ENCODE measurements around the gene HDAC2.

HDAC2 gene

GRCh38 chr6:114000069-114000468 is 29.1 kb upstream of the HDAC2 start:
- Histone ChIP-seq H3K4me2 (no peak overlapping the region), H2AFZ (ENCODE audit: low read depth) (no peak overlapping the region), H3K27ac (no peak overlapping the region), H3K79me2 (ENCODE audit: insufficient read depth, low read depth) (no peaks in the 10 kb centered on the region), H3K4me3 (IDR thresholded peaks at IDR 0.05; ENCODE audit: insufficient read depth, low read depth, low read length) (no peak overlapping the region), H3K27me3 (ENCODE audit: insufficient read depth, low read depth) (no peaks in the 10 kb centered on the region), H3K36me3 (ENCODE audit: insufficient read depth) (no peaks in the 10 kb centered on the region), H4K20me1 (ENCODE audit: insufficient read depth) (no peaks in the 10 kb centered on the region), H3K9ac (no peak overlapping the region), H3K4me1 (ENCODE audit: low read depth, poor library complexity, severe bottlenecking) (peaks cover 13% of the 10 kb centered on the region)
- TF ChIP-seq, protein P1, sequence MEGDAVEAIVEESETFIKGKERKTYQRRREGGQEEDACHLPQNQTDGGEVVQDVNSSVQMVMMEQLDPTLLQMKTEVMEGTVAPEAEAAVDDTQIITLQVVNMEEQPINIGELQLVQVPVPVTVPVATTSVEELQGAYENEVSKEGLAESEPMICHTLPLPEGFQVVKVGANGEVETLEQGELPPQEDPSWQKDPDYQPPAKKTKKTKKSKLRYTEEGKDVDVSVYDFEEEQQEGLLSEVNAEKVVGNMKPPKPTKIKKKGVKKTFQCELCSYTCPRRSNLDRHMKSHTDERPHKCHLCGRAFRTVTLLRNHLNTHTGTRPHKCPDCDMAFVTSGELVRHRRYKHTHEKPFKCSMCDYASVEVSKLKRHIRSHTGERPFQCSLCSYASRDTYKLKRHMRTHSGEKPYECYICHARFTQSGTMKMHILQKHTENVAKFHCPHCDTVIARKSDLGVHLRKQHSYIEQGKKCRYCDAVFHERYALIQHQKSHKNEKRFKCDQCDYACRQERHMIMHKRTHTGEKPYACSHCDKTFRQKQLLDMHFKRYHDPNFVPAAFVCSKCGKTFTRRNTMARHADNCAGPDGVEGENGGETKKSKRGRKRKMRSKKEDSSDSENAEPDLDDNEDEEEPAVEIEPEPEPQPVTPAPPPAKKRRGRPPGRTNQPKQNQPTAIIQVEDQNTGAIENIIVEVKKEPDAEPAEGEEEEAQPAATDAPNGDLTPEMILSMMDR (conservative IDR thresholded peaks at IDR 0.05; ENCODE audit: low read depth, low read length): no peak

- H3K4me1 ChIP-seq (ENCODE audit: low read depth, poor library complexity, severe bottlenecking): peaks cover 15% of the 10 kb centered on the region
- H3K4me2 ChIP-seq: no peak overlapping the region
- TF ChIP-seq, protein P1 (conservative IDR thresholded peaks at IDR 0.05; ENCODE audit: low read depth, low read length): no peak
- H3K9ac ChIP-seq: no peak overlapping the region
- no peaks in the 10 kb centered on the region for H3K36me3 ChIP-seq (ENCODE audit: insufficient read depth)
- no peaks in the 10 kb centered on the region for H3K27me3 ChIP-seq (ENCODE audit: insufficient read depth, low read depth)
- no peak overlapping the region for H2AFZ ChIP-seq (ENCODE audit: low read depth)
- H4K20me1 ChIP-seq (ENCODE audit: insufficient read depth): no peaks in the 10 kb centered on the region
- H3K4me3 ChIP-seq (IDR thresholded peaks at IDR 0.05; ENCODE audit: insufficient read depth, low read depth, low read length): no peak overlapping the region
- no peak overlapping the region for H3K27ac ChIP-seq
- H3K79me2 ChIP-seq (ENCODE audit: insufficient read depth, low read depth): no peaks in the 10 kb centered on the region
Observed at GRCh38 chr6:113999284-113999683, 28.3 kb upstream of the HDAC2 start.

GRCh38 chr6:113998811-113999210 is 27.9 kb upstream of the HDAC2 start:
- no peaks in the 10 kb centered on the region for H3K27me3 ChIP-seq (ENCODE audit: insufficient read depth, low read depth)
- no peaks in the 10 kb centered on the region for H3K36me3 ChIP-seq (ENCODE audit: insufficient read depth)
- peaks cover 15% of the 10 kb centered on the region for H3K4me1 ChIP-seq (ENCODE audit: low read depth, poor library complexity, severe bottlenecking)
- no peak overlapping the region for H2AFZ ChIP-seq (ENCODE audit: low read depth)
- no peak overlapping the region for H3K4me3 ChIP-seq (IDR thresholded peaks at IDR 0.05; ENCODE audit: insufficient read depth, low read depth, low read length)
- H3K79me2 ChIP-seq (ENCODE audit: insufficient read depth, low read depth): no peaks in the 10 kb centered on the region
- no peaks in the 10 kb centered on the region for H4K20me1 ChIP-seq (ENCODE audit: insufficient read depth)
- TF ChIP-seq, protein P1 (conservative IDR thresholded peaks at IDR 0.05; ENCODE audit: low read depth, low read length): no peak
- no peak overlapping the region for H3K27ac ChIP-seq
- no peak overlapping the region for H3K9ac ChIP-seq
- H3K4me2 ChIP-seq: no peak overlapping the region

- Histone ChIP-seq H3K4me2 (no peak overlapping the region), H3K4me1 (ENCODE audit: low read depth, poor library complexity, severe bottlenecking) (peaks cover 15% of the 10 kb centered on the region), H4K20me1 (ENCODE audit: insufficient read depth) (no peaks in the 10 kb centered on the region), H2AFZ (ENCODE audit: low read depth) (no peak overlapping the region), H3K36me3 (ENCODE audit: insufficient read depth) (no peaks in the 10 kb centered on the region), H3K27me3 (ENCODE audit: insufficient read depth, low read depth) (no peaks in the 10 kb centered on the region), H3K79me2 (ENCODE audit: insufficient read depth, low read depth) (no peaks in the 10 kb centered on the region), H3K27ac (no peak overlapping the region), H3K9ac (no peak overlapping the region), H3K4me3 (IDR thresholded peaks at IDR 0.05; ENCODE audit: insufficient read depth, low read depth, low read length) (no peak overlapping the region)
- TF ChIP-seq, protein P1 (conservative IDR thresholded peaks at IDR 0.05; ENCODE audit: low read depth, low read length): no peak
Observed at GRCh38 chr6:113997116-113997515, 26.2 kb upstream of the HDAC2 start.
